K562 (cell line): ENCODE results near the gene DELE1. TPM values are rescaled to one million over a fixed set of nuclear protein-coding genes. Genes with fewer than 3 reads are reported as not detected.

ENCODE experiments used
- CHD2 ChIP-seq: IDR thresholded peaks from 2 replicates; pipeline ENCODE4 v1.6.1; 2011; ENCODE audit warnings: low read depth, low read length
- HSF4 ChIP-seq: fragments of 250-450 bp; sonication (Bioruptor Pico); IDR thresholded peaks from 2 replicates; pipeline ENCODE4 v2.1.2; 2022; ENCODE audit warnings: mild to moderate bottlenecking, moderate library complexity, borderline replicate concordance
- MCM3 ChIP-seq: fragments of 450-650 bp; IDR thresholded peaks from 2 replicates; pipeline ENCODE4 v1.6.1; 2016
- RAD21 ChIP-seq, 2 experiments: fragments of 250-450 bp in 1 of 2; fragments of 450-650 bp in 1 of 2; sonication (Bioruptor Pico) in 1 of 2; formaldehyde crosslinking in 1 of 2; IDR thresholded peaks in 1 of 2; conservative IDR thresholded peaks in 1 of 2; 2 replicates each; pipeline versions ENCODE4 v1.4.0 to v1.8.0; 2020 to 2022; ENCODE audit warnings: mild to moderate bottlenecking in 2 of 2, moderate library complexity in 1 of 2
- THRAP3 ChIP-seq: fragments of 450-650 bp; IDR thresholded peaks from 2 replicates; pipeline ENCODE4 v1.6.1; 2016; ENCODE audit warnings: mild to moderate bottlenecking, inconsistent platforms, borderline replicate concordance
- TRIM24 ChIP-seq, 2 experiments: fragments of 450-650 bp; IDR thresholded peaks; 2 replicates each; pipeline ENCODE4 v1.6.1; 2016
- YBX1 ChIP-seq: fragments of 450-650 bp; IDR thresholded peaks from 2 replicates; pipeline ENCODE4 v1.7.1; 2016; ENCODE audit warnings: mild to moderate bottlenecking
- ZC3H11A ChIP-seq: IDR thresholded peaks from 2 replicates; pipeline ENCODE4 v1.6.1; 2012; ENCODE audit warnings: low read depth, low read length, improper control_type of control experiment
- ZNF695 ChIP-seq: fragments of 450-650 bp; formaldehyde crosslinking; IDR thresholded peaks from 2 replicates; pipeline ENCODE4 v1.4.0; 2020; ENCODE audit warnings: mild to moderate bottlenecking, moderate library complexity
- ZNF79 ChIP-seq: fragments of 250-450 bp; sonication (Bioruptor Pico); IDR thresholded peaks from 2 replicates; pipeline ENCODE4 v1.4.0; 2020; ENCODE audit warnings: low read depth, mild to moderate bottlenecking, moderate library complexity
- polyA plus RNA-seq, 8 experiments: library from polyadenylated mRNA; depleted of rRNA in 4 of 8; stranded (reverse) in 5 of 8; unstranded in 3 of 8; fragments of >200 nt; fragmentation: Nextera tagmentation in 2 of 8; fragmentation: Illumina TruSeq in 1 of 8; extraction: Ambion mirVana in 2 of 8; extraction: Trizol in 1 of 8; gene quantifications; 2 replicates each; pipeline versions ENCODE4 v1.2.1 to v1.2.3, GENCODE V29; 2011 to 2014; ENCODE audit warnings: inconsistent platforms in 1 of 8, missing spikeins in 1 of 8
- total RNA-seq, 7 experiments: library from RNA; depleted of rRNA in 6 of 7; stranded (reverse); fragments of >200 nt in 6 of 7; fragmentation: Illumina TruSeq in 2 of 7; extraction: Trizol in 2 of 7; gene quantifications; 2 replicates each; pipeline versions ENCODE4 v1.2.1 to v1.2.3, GENCODE V29; 2011 to 2021; ENCODE audit warnings: low replicate concordance in 1 of 7
- TF ChIP-seq, protein P1 (sequence below): sonication (generic); formaldehyde crosslinking; IDR thresholded peaks from 2 replicates; pipeline ENCODE4 v1.9.0; 2022; ENCODE audit warnings: mild to moderate bottlenecking, missing genetic modification reagents
- TF ChIP-seq, protein P2 (sequence below): fragments of 450-650 bp; IDR thresholded peaks from 2 replicates; pipeline ENCODE4 v1.6.1; 2014; ENCODE audit warnings: low read depth, mild to moderate bottlenecking, moderate library complexity, borderline replicate concordance
- TF ChIP-seq, protein P3 (sequence below): fragments of 250-450 bp; sonication (Bioruptor Pico); IDR thresholded peaks from 2 replicates; pipeline ENCODE4 v1.8.0; 2021; ENCODE audit warnings: moderate library complexity, mild to moderate bottlenecking, inconsistent platforms
- TF ChIP-seq, protein P4 (sequence below), 2 experiments: fragments of 250-450 bp in 1 of 2; fragments of 450-650 bp in 1 of 2; sonication (Bioruptor Pico) in 1 of 2; IDR thresholded peaks; 2 replicates each; pipeline versions ENCODE4 v1.6.1 to v1.8.0; 2016 to 2021; ENCODE audit warnings: mild to moderate bottlenecking in 2 of 2, moderate library complexity in 2 of 2, missing compliant biosample characterization in 1 of 2, missing genetic modification characterization in 1 of 2
- TF ChIP-seq, protein P5 (sequence below): fragments of 250-450 bp; sonication (Bioruptor Pico); IDR thresholded peaks from 2 replicates; pipeline ENCODE4 v1.4.0; 2020; ENCODE audit warnings: mild to moderate bottlenecking
- TF ChIP-seq, protein P6 (sequence below), 2 experiments: fragments of 450-650 bp; conservative IDR thresholded peaks; 2 replicates each; pipeline ENCODE4 v1.6.1; 2017; ENCODE audit warnings: mild to moderate bottlenecking in 2 of 2, moderate library complexity in 2 of 2
- TF ChIP-seq, protein P7 (sequence below): fragments of 250-450 bp; sonication (Bioruptor Pico); IDR thresholded peaks from 2 replicates; pipeline ENCODE4 v1.8.0; 2021; ENCODE audit warnings: borderline replicate concordance, mild to moderate bottlenecking, moderate library complexity; ENCODE audit not compliant: poor library complexity, severe bottlenecking

Gene DELE1
- total and polyA plus RNA-seq, 9 of the 15 experiments (the other 6 are each of a cell fraction or from before 2014, with no cell fraction given) = 16.6 to 74.4 (median 49.8) TPM

DNA sequence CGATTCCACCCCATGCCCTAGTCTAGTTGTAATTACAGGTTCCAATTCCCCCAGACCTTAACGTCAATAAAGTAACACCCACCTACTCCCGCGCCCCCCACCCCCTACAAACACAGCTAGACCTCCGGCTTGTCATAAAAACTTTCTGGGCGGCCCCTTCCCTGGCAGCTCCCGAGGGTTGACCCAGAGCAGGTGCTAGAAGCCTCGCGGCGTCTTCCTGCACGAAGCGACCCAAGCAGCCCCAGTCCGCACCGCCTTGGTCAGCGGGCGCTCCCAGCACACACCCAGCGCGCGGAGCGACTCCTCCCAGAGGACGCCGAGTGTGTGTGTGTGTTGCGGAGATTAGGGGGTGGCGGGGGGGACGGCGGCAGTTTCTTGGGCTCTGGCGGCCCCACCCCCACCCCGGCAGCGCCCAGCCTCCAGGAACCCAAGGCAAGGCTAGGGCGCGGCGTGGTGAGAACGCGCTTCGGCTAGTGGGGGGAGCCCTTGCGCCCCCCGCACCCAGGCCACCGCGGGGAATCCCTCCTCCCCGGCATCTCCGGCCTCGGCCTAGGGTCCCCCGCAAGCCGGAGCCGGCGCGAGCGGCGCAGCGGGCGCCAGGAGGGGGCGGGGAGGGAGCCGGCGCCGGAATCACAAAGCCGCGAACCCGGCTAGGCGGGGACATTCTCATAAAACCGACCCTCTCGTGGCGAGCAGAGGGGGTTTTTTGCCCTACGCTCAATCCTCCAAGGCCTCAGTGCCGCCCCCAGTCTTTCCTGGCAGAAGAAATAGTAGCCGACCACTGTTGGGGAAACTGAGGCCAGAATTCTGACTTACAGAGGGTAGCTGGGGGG, 47.7 kb upstream of the DELE1 start (continued):
- TF ChIP-seq, protein P1, sequence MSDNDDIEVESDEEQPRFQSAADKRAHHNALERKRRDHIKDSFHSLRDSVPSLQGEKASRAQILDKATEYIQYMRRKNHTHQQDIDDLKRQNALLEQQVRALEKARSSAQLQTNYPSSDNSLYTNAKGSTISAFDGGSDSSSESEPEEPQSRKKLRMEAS (CRISPR knock-in tag) = peak; percentile 66
- TF ChIP-seq TRIM24 (IDR thresholded peaks at IDR 0.05) (peak; percentile 27 to 48; a peak in 2 of 4 replicates), ZNF695 (CRISPR knock-in tag) (no peak), ZNF79 (CRISPR knock-in tag) (no peak), THRAP3 (no peak), ZC3H11A (no peak), CHD2 (peak; percentile 60; the same call in 1 of the 2 replicates), RAD21 (CRISPR knock-in tag; conservative IDR thresholded peaks at IDR 0.05 in 1 of 2, IDR thresholded peaks at IDR 0.05 in 1 of 2) (peak in 1 of 2 experiments; percentile 42; a peak in 2 of 4 replicates), YBX1 (no peak), HSF4 (CRISPR knock-in tag) (no peak), MCM3 (no peak)
- TF ChIP-seq, protein P2, sequence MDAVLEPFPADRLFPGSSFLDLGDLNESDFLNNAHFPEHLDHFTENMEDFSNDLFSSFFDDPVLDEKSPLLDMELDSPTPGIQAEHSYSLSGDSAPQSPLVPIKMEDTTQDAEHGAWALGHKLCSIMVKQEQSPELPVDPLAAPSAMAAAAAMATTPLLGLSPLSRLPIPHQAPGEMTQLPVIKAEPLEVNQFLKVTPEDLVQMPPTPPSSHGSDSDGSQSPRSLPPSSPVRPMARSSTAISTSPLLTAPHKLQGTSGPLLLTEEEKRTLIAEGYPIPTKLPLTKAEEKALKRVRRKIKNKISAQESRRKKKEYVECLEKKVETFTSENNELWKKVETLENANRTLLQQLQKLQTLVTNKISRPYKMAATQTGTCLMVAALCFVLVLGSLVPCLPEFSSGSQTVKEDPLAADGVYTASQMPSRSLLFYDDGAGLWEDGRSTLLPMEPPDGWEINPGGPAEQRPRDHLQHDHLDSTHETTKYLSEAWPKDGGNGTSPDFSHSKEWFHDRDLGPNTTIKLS = no peak
- TF ChIP-seq, protein P3, sequence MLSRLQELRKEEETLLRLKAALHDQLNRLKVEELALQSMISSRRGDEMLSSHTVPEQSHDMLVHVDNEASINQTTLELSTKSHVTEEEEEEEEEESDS (CRISPR knock-in tag) = no peak
- TF ChIP-seq, protein P4, sequence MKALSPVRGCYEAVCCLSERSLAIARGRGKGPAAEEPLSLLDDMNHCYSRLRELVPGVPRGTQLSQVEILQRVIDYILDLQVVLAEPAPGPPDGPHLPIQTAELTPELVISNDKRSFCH (CRISPR knock-in tag; IDR thresholded peaks at IDR 0.05) = no peak
- TF ChIP-seq, protein P4 (tag; IDR thresholded peaks at IDR 0.05) = no peak
- TF ChIP-seq, protein P5, sequence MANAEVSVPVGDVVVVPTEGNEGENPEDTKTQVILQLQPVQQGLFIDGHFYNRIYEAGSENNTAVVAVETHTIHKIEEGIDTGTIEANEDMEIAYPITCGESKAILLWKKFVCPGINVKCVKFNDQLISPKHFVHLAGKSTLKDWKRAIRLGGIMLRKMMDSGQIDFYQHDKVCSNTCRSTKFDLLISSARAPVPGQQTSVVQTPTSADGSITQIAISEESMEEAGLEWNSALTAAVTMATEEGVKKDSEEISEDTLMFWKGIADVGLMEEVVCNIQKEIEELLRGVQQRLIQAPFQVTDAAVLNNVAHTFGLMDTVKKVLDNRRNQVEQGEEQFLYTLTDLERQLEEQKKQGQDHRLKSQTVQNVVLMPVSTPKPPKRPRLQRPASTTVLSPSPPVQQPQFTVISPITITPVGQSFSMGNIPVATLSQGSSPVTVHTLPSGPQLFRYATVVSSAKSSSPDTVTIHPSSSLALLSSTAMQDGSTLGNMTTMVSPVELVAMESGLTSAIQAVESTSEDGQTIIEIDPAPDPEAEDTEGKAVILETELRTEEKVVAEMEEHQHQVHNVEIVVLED (CRISPR knock-in tag) = no peak
- TF ChIP-seq, protein P6, sequence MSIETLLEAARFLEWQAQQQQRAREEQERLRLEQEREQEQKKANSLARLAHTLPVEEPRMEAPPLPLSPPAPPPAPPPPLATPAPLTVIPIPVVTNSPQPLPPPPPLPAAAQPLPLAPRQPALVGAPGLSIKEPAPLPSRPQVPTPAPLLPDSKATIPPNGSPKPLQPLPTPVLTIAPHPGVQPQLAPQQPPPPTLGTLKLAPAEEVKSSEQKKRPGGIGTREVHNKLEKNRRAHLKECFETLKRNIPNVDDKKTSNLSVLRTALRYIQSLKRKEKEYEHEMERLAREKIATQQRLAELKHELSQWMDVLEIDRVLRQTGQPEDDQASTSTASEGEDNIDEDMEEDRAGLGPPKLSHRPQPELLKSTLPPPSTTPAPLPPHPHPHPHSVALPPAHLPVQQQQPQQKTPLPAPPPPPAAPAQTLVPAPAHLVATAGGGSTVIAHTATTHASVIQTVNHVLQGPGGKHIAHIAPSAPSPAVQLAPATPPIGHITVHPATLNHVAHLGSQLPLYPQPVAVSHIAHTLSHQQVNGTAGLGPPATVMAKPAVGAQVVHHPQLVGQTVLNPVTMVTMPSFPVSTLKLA (conservative IDR thresholded peaks at IDR 0.05) = peak in 1 of 2 experiments; percentile 66; a peak in 2 of 4 replicates
- TF ChIP-seq, protein P7, sequence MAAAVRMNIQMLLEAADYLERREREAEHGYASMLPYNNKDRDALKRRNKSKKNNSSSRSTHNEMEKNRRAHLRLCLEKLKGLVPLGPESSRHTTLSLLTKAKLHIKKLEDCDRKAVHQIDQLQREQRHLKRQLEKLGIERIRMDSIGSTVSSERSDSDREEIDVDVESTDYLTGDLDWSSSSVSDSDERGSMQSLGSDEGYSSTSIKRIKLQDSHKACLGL (CRISPR knock-in tag) = no peak
